A673 (cell line): ENCODE data around the gene ABCD3.

Experiments used
- EZH2 ChIP-seq: fragments of 200-600 bp; sonication (generic); IDR thresholded peaks from 2 replicates; pipeline ENCODE4 v1.6.1; 2017; ENCODE audit warnings: borderline replicate concordance, low read depth, mild to moderate bottlenecking, mixed read lengths, antibody characterized with exemption, low read length; ENCODE audit not compliant: poor library complexity, severe bottlenecking
- TF ChIP-seq, protein P1 (sequence below): fragments of 300-800, 200-600 bp; sonication (generic); conservative IDR thresholded peaks from 2 replicates; pipeline ENCODE4 v1.5.1; 2017; ENCODE audit warnings: low read depth, mild to moderate bottlenecking, antibody characterized with exemption, low read length, moderate library complexity, mixed read lengths

DNA sequence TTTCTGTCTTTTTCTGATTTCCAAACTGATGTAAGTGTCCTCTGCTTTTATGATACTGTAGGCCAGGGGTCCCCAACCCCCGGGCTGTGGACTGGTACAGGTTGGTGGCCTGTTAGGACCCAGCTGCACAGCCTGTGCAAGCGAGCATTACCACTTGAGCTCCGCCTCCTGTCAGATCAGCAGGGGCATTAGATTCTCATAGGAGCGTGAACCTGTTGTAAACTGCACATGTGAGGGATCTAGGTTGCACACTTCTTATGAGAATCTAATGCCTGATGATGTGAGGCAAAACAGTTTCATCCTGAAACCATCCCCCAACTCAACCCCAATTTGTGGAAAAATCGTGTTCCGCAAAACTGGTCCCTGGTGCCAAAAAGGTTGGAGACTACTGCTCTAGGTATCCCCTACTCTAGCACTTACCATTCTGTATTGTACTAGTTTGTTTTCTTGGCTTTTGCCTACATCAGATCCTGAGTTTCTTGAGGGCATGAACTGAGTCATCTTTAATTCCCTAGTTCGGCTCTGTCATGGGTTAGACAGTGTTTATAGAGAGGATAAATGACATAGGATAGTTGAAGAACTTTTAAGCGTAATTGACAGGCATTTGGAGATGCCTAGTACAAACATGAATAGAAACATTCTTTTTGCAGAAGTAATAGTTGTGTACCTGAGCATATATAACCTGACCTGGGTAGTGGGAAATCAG is 4.1 kb downstream of the ABCD3 start:
- TF ChIP-seq, protein P1, sequence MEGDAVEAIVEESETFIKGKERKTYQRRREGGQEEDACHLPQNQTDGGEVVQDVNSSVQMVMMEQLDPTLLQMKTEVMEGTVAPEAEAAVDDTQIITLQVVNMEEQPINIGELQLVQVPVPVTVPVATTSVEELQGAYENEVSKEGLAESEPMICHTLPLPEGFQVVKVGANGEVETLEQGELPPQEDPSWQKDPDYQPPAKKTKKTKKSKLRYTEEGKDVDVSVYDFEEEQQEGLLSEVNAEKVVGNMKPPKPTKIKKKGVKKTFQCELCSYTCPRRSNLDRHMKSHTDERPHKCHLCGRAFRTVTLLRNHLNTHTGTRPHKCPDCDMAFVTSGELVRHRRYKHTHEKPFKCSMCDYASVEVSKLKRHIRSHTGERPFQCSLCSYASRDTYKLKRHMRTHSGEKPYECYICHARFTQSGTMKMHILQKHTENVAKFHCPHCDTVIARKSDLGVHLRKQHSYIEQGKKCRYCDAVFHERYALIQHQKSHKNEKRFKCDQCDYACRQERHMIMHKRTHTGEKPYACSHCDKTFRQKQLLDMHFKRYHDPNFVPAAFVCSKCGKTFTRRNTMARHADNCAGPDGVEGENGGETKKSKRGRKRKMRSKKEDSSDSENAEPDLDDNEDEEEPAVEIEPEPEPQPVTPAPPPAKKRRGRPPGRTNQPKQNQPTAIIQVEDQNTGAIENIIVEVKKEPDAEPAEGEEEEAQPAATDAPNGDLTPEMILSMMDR: no peak
- TF ChIP-seq EZH2: no peak
